Colonic mucosa (tissue), 4 donors: ENCODE measurements around the gene PARP16. TPM values are rescaled to one million over a fixed set of nuclear protein-coding genes. Genes with fewer than 3 reads are reported as not detected.
A peak's percentile ranks its signal among the peaks of the same experiment; 100 is the strongest.

Source experiments
- DNase-seq: peaks from one replicate; pipeline ENCODE4 v3.0.0-alpha.2; 2020
- H3K27ac ChIP-seq: fragments of 200-600 bp; one replicate; pipeline ENCODE4 v1.8.0; 2021
- H3K27me3 ChIP-seq: fragments of 200-600 bp; one replicate; pipeline ENCODE4 v1.8.0; 2021
- H3K36me3 ChIP-seq: fragments of 200-600 bp; one replicate; pipeline ENCODE4 v1.8.0; 2021
- H3K4me1 ChIP-seq: fragments of 200-600 bp; one replicate; pipeline ENCODE4 v1.8.0; 2021; ENCODE audit warnings: mild to moderate bottlenecking
- H3K4me3 ChIP-seq: fragments of 200-600 bp; one replicate; pipeline ENCODE4 v1.8.0; 2021
- H3K9ac ChIP-seq, 2 donors: one replicate each; pipeline ENCODE4 v1.7.0; 2013; ENCODE audit warnings: control low read depth in 2 of 2, low read depth in 2 of 2, low read length in 2 of 2
- H3K9me3 ChIP-seq: fragments of 200-600 bp; one replicate; pipeline ENCODE4 v1.8.0; 2021
- CTCF ChIP-seq: fragments of 200-600 bp; IDR thresholded peaks from one replicate; pipeline ENCODE4 v1.8.0; 2022; ENCODE audit warnings: antibody characterized with exemption, mild to moderate bottlenecking
- intact Hi-C: fragments of 100-400 bp; cut with DNase I; formaldehyde crosslinking; loops from one replicate; pipeline ENCODE4 v1.14.1; 2022
- total RNA-seq, 2 donors: library from RNA; stranded (reverse); fragmentation: NEBNext Ultra II Directional in 1 of 2; extraction: Animal tissue kit (Norgen Biotek cat#: 25700) in 1 of 2; gene quantifications; one replicate each; pipeline ENCODE4 v1.2.1, GENCODE V29; 2021
- donor health status: healthy.
- donor health status: DM: no; HTN: no; CAD: no.
- donor health status: DM: no; HTN: no; CAD: no.

PARP16 gene
- total RNA-seq, 2 donors from 2014 or later = 9.5 to 9.9 TPM

GRCh38 chr15:65268411-65268810 is 18.3 kb downstream of the PARP16 start:
- no peak for DNase-seq
- Histone ChIP-seq H3K4me1 (no peaks in the 10 kb centered on the region), H3K9ac (no peak overlapping the region), H3K27ac (no peak overlapping the region), H3K9me3 (no peaks in the 10 kb centered on the region), H3K4me3 (no peak overlapping the region), H3K36me3 (peaks cover under 1% of the 10 kb centered on the region), H3K27me3 (no peaks in the 10 kb centered on the region)
- intact Hi-C loops = no loop called here
- no peak for TF ChIP-seq CTCF

- DNase-seq = peak; percentile 40
- no peak overlapping the region for H3K9ac ChIP-seq
- no peak for TF ChIP-seq CTCF
- intact Hi-C loops = no loop called here
- H3K4me1 ChIP-seq = no peaks in the 10 kb centered on the region
- H3K27ac ChIP-seq = no peak overlapping the region
- no peaks in the 10 kb centered on the region for H3K9me3 ChIP-seq
- H3K27me3 ChIP-seq = no peaks in the 10 kb centered on the region
- peaks cover 7% of the 10 kb centered on the region for H3K36me3 ChIP-seq
- H3K4me3 ChIP-seq = no peak overlapping the region
These were observed 20.2 kb downstream of the PARP16 start for GRCh38 chr15:65266469-65266868.

- Histone ChIP-seq H3K9me3 (no peaks in the 10 kb centered on the region), H3K27ac (no peak overlapping the region), H3K36me3 (peaks cover 7% of the 10 kb centered on the region), H3K4me3 (no peak overlapping the region), H3K4me1 (no peaks in the 10 kb centered on the region), H3K27me3 (no peaks in the 10 kb centered on the region), H3K9ac (no peak overlapping the region)
- no peak for DNase-seq
- intact Hi-C loops = no loop called here
- no peak for TF ChIP-seq CTCF
These were observed 21.7 kb downstream of the PARP16 start for GRCh38 chr15:65264863-65265430.

GRCh38 chr15:65263313-65263712 is 23.4 kb downstream of the PARP16 start:
- no peak overlapping the region for H3K4me3 ChIP-seq
- H3K27ac ChIP-seq = no peak overlapping the region
- TF ChIP-seq CTCF = no peak
- no peak overlapping the region for H3K9ac ChIP-seq
- no peaks in the 10 kb centered on the region for H3K4me1 ChIP-seq
- no peaks in the 10 kb centered on the region for H3K9me3 ChIP-seq
- intact Hi-C loops = no loop called here
- H3K27me3 ChIP-seq = no peaks in the 10 kb centered on the region
- DNase-seq = no peak
- H3K36me3 ChIP-seq = peaks cover 7% of the 10 kb centered on the region

GRCh38 chr15:65260968-65261367 is 25.7 kb downstream of the PARP16 start:
- H3K36me3 ChIP-seq = peaks cover 7% of the 10 kb centered on the region
- H3K27ac ChIP-seq = no peak overlapping the region

More at GRCh38 chr15:65260968-65261367, 25.7 kb downstream of the PARP16 start:
- intact Hi-C loops = no loop called here
- DNase-seq = no peak
- TF ChIP-seq CTCF = no peak
- no peak overlapping the region for H3K9ac ChIP-seq
- H3K9me3 ChIP-seq = no peaks in the 10 kb centered on the region
- no peak overlapping the region for H3K4me3 ChIP-seq
- H3K27me3 ChIP-seq = no peaks in the 10 kb centered on the region
- H3K4me1 ChIP-seq = no peaks in the 10 kb centered on the region
